ENCODE measurements around the gene THADA.

DNA sequence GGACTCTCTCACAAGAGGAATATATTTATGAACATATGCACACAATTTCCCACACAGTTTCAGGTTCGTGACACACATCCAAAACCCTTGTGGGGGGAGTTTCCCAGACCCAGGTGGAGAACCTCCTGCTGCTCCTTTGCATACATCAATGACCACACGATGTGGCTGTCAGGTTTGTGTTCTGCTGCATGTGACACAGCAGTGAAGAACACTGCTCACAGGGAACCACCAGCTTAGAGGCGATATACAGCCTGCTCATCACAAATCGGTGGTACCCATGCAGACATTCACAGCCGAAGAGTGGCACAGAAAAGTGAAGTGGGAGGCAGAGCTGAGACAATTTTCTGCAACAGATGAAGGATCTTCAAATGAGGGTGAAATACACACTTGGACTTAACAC is 193.8 kb downstream of the THADA start:
- no peak for TF ChIP-seq SIN3A (IDR thresholded peaks at IDR 0.05; ENCODE audit: borderline replicate concordance, insufficient read depth, low read length)
- no peak for TF ChIP-seq POLR2AphosphoS5 (IDR thresholded peaks at IDR 0.05; ENCODE audit: low read depth, low read length)
- no peak for TF ChIP-seq TAF1 (IDR thresholded peaks at IDR 0.05; ENCODE audit: borderline replicate concordance, insufficient read depth, low read length)
- TF ChIP-seq, protein P1, sequence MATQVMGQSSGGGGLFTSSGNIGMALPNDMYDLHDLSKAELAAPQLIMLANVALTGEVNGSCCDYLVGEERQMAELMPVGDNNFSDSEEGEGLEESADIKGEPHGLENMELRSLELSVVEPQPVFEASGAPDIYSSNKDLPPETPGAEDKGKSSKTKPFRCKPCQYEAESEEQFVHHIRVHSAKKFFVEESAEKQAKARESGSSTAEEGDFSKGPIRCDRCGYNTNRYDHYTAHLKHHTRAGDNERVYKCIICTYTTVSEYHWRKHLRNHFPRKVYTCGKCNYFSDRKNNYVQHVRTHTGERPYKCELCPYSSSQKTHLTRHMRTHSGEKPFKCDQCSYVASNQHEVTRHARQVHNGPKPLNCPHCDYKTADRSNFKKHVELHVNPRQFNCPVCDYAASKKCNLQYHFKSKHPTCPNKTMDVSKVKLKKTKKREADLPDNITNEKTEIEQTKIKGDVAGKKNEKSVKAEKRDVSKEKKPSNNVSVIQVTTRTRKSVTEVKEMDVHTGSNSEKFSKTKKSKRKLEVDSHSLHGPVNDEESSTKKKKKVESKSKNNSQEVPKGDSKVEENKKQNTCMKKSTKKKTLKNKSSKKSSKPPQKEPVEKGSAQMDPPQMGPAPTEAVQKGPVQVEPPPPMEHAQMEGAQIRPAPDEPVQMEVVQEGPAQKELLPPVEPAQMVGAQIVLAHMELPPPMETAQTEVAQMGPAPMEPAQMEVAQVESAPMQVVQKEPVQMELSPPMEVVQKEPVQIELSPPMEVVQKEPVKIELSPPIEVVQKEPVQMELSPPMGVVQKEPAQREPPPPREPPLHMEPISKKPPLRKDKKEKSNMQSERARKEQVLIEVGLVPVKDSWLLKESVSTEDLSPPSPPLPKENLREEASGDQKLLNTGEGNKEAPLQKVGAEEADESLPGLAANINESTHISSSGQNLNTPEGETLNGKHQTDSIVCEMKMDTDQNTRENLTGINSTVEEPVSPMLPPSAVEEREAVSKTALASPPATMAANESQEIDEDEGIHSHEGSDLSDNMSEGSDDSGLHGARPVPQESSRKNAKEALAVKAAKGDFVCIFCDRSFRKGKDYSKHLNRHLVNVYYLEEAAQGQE (IDR thresholded peaks at IDR 0.05; ENCODE audit: insufficient read depth in 1 of 2, low read depth in 2 of 2, low read length in 2 of 2) = no peak
- TF ChIP-seq FOXP2 (optimal IDR thresholded peaks at IDR 0.05; ENCODE audit: borderline replicate concordance, extremely low read depth, extremely low read length, insufficient read depth) = no peak
